ENCODE data around the gene DTWD2.
"Not testable (repeated sequence)": the region's sequence is repeated elsewhere in the genome, so short reads cannot be mapped to it uniquely, and the experiment has no call there.

The DTWD2 gene

DNA sequence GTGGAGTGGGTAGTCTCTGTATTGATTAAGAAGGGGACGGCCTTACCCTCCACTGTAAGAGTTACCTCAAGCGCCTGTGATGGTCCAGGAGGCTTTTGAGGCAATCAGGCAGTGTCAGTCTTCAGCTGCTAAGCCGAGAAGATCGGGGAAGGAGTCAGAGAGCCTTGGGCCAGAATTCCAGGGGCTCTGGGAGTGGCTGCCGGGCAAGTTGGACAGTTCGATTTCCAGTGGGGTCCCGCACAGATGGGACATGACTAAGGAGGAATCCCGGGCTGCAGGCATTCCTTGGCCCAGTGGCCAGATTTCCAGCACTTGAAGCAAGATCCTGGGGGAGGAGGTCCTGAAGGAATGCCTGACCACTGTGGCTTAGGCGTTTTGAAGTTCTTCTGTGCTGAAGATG, 38.0 kb downstream of the DTWD2 start:
- DNase-seq (ENCODE audit: low spot score): not testable (repeated sequence)

- DNase-seq (ENCODE audit: low spot score): no peak
Measured at GRCh38 chr5:118946138-118946800, 42.1 kb downstream of the DTWD2 start.

DNA sequence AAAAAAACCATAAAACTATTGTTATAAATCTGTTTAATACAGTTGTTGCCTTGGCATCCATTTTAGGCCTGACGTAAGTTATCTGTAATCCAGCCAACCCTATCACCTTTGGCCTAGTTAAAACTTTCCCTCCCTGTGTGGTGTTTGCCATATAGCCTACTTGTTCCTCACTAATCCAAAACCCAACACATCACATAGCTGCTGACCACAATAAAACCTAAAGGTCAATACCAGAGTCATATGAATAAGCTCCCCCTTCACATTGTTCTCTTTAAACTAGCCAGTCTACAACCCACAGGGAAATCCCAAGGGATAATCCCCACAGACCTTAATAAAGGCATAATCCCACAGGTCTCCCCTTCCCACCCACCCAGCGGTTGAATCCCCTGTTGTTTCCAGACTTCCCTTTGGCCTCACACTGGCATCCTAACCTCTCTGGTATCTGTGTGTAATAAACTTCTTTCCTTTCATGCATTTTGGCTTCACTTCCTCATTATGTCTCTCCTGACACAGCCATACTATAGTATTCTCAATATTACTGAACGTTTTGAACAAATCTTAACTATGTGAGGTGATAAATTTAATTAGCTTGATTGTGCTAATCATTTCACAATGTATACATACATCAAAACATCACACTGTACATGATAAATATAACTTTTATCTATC, 50.8 kb downstream of the DTWD2 start:
- no peak for DNase-seq (ENCODE audit: low spot score)

GRCh38 chr5:118933703-118934102, 54.6 kb downstream of the DTWD2 start:
- DNase-seq (ENCODE audit: low spot score): no peak

- DNase-seq (ENCODE audit: low spot score): no peak
Measured at GRCh38 chr5:118931564-118931963, 56.8 kb downstream of the DTWD2 start.

DNA sequence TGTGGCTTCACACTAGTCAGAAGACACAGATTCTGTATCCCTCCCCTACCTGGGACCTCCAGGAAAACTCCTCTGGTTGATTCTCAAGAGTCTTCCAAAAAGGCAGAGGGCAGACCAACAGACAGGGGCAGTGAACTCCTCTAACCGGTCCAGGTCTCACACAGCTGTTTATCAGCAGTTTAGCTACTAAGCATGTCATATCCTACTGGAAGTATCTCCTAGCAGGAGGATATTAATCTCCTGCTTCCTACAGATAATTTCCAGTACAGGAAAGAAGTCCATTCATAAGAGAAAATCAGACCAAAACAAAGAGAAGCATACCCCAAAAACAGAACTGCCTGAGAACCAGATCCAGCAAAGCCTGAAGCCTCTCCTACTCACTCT, 64.3 kb downstream of the DTWD2 start:
- DNase-seq (ENCODE audit: low spot score): no peak

- DNase-seq (ENCODE audit: low spot score): no peak
Measured at GRCh38 chr5:118923295-118924005, 64.9 kb downstream of the DTWD2 start.

GRCh38 chr5:118921866-118922265, 66.5 kb downstream of the DTWD2 start:
- no peak for DNase-seq (ENCODE audit: low spot score)

GRCh38 chr5:118919016-118919415, 69.3 kb downstream of the DTWD2 start:
- no peak for DNase-seq (ENCODE audit: low spot score)

DNA sequence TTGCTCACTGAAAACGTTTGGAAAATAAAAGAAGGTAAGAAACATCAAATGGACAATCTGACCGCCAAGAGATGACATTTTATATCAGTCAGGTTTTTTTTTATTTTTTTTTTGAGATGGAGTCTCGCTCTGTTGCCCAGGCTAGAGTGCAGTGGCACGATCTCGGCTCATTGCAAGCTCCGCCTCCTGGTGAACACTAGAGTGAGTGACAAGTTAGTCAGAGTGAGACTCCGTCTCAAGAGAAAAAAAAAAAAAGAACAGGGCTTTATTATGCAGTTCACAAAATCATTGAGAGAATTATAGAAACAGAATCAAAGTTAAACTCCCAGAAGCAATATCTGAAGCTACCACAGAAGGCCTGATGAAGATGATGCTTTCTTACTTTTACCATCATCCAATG, 70.1 kb downstream of the DTWD2 start:
- no peak for DNase-seq (ENCODE audit: low spot score)

DNA sequence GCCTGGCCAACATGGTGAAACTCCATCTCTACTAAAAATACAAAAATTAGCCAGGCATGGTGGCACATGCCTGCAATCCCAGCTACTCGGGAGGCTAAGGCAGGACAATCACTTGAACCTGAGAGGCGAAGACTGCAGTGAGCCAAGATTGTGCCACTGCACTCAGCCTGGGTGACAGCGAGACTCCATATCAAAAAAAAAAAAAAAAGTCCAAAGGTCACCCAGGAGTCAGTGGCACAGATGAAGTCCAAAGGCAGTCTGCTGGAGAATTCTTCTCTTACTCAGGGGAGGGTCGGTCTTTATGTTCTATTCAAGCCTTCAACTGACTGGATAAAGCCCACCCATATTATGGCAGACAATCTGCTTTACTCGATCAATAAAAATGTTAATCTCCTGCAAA, 80.8 kb downstream of the DTWD2 start:
- DNase-seq (ENCODE audit: low spot score): not testable (repeated sequence)

- no peak for DNase-seq (ENCODE audit: low spot score)
Measured at GRCh38 chr5:118906947-118907346, 81.4 kb downstream of the DTWD2 start.

- DNase-seq (ENCODE audit: low spot score): no peak
Measured at GRCh38 chr5:118905196-118905595, 83.2 kb downstream of the DTWD2 start.

- DNase-seq (ENCODE audit: low spot score): no peak
Measured at GRCh38 chr5:118902656-118903438, 85.5 kb downstream of the DTWD2 start.

DNA sequence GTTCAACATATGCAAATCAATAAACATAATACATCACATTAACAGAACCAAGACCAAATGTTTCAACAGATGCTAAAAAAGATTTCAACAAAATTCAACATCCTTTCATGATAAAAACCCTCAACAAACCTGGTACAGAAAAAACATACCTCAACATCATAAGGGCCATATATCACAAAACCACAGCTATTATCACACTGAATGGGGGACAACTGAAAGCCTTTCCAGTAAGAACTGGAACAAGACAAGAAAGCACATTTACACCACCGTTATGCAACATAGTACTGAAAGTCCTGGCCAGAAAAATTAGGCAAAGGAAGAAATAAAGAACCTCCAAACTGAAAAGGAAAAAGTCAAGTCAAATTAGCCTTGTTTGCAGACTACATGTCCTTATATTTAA, 93.6 kb downstream of the DTWD2 start:
- DNase-seq (ENCODE audit: low spot score): no peak

- no peak for DNase-seq (ENCODE audit: low spot score)
Measured at GRCh38 chr5:118891252-118891651, 97.1 kb downstream of the DTWD2 start.

- DNase-seq (ENCODE audit: low spot score): no peak
Measured at GRCh38 chr5:118889165-118889564, 99.2 kb downstream of the DTWD2 start.

GRCh38 chr5:118888556-118888955, 99.8 kb downstream of the DTWD2 start:
- DNase-seq (ENCODE audit: low spot score): no peak

DNA sequence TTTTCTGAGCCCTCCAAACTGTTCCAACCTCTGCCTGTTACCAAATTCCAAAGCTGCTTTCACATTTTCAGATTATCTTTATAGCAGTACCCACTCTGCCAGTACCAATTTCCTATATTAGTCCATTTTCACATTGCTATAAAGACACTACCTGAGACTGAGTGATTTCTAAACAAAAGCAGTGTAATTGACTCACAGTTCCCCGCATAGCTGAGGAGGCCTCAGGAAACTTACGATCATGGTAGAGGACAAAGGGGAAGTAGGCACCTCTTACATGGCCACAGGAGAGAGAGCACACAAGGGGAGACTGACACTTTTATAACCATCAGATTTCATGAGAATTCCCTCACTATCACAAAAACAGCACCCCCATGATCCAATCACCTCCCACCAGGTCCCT, 105.0 kb downstream of the DTWD2 start:
- no peak for DNase-seq (ENCODE audit: low spot score)

DNA sequence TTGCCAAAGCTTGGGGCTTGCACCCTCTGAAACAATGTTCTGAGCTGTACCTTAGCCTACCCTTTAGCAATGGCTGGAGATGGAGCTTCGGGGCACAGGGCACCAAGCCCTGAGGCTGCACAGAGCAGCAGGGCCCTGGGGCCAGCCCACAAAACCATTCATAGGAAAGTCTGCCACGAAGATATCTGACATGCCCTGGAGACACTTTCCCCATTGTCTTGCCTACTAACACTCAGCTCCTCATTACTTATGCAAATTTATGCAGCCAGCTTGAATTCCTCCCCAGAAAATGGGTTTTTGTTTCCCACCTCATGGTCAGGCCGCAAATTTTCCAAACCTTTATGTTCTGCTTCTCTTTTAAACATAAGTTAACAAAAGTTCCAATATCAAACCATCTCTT, 105.7 kb downstream of the DTWD2 start:
- DNase-seq (ENCODE audit: low spot score): no peak

GRCh38 chr5:118876852-118877251, 111.5 kb downstream of the DTWD2 start:
- not testable (repeated sequence) for DNase-seq (ENCODE audit: low spot score)

DNA sequence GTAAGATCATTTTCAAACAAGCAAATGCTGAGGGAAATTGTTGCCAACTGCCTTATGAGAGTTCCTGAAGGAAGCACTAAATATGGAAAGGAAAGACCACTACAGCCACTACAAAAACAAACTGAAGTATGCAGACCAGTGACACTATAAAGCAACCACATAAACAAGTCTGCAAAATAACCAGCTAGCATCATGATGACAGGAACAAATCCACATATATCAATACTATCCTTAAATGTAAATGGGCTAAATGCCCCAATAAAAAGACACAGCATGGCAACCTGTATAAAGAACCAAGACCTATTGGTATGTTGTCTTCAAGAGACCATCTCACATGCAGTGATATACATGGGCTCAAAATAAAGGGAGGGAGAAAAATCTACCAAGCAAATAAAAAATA, 113.2 kb downstream of the DTWD2 start:
- DNase-seq (ENCODE audit: low spot score): no peak

GRCh38 chr5:118873417-118873816, 114.9 kb downstream of the DTWD2 start:
- no peak for DNase-seq (ENCODE audit: low spot score)

All from left forelimb (tissue), 1 donor.